Nephron progenitor cell (in vitro differentiated cells): ENCODE measurements around the gene ALDOA.

Source experiments
- DNase-seq: peaks from one replicate; pipeline ENCODE4 v3.0.0; 2021
- H3K27ac Mint-ChIP-seq: 2 replicates; pipeline ENCODE4 v1.8.0; 2021; ENCODE audit warnings: mild to moderate bottlenecking, moderate library complexity, mixed read lengths
- H3K27me3 Mint-ChIP-seq: 2 replicates; pipeline ENCODE4 v1.8.0; 2021; ENCODE audit warnings: mild to moderate bottlenecking, low read depth, mixed read lengths; ENCODE audit not compliant: poor library complexity
- H3K36me3 Mint-ChIP-seq: 2 replicates; pipeline ENCODE4 v1.8.0; 2021; ENCODE audit warnings: low read depth, mixed read lengths
- H3K4me1 Mint-ChIP-seq: 2 replicates; pipeline ENCODE4 v1.8.0; 2021; ENCODE audit warnings: mixed read lengths
- H3K4me3 Mint-ChIP-seq: 2 replicates; pipeline ENCODE4 v1.8.0; 2021; ENCODE audit warnings: mild to moderate bottlenecking, moderate library complexity, mixed read lengths
- H3K9me3 Mint-ChIP-seq: 2 replicates; pipeline ENCODE4 v1.8.0; 2021; ENCODE audit warnings: mild to moderate bottlenecking, moderate library complexity, mixed read lengths
- CTCF ChIP-seq: fragments of 200-600 bp; sonication (generic); IDR thresholded peaks from 2 replicates; pipeline ENCODE4 v1.5.0; 2021; ENCODE audit warnings: antibody characterized with exemption

ALDOA gene

GRCh38 chr16:30087181-30087898 lies 21.8 kb downstream of the ALDOA start:
- Mint-ChIP-seq H3K27me3 (peaks cover 6% of the 10 kb centered on the region), H3K9me3 (no peaks in the 10 kb centered on the region), H3K27ac (peak overlapping the region; percentile 84), H3K4me3 (no peak overlapping the region), H3K4me1 (peaks cover 46% of the 10 kb centered on the region), H3K36me3 (peaks cover 32% of the 10 kb centered on the region)
- no peak for DNase-seq
- TF ChIP-seq CTCF, result no peak

- no peak for DNase-seq
- no peak overlapping the region for H3K4me3 Mint-ChIP-seq
- H3K9me3 Mint-ChIP-seq, result no peaks in the 10 kb centered on the region
- no peak for TF ChIP-seq CTCF
- H3K4me1 Mint-ChIP-seq, result peaks cover 55% of the 10 kb centered on the region
- peak overlapping the region; percentile 92 for H3K27ac Mint-ChIP-seq
- H3K27me3 Mint-ChIP-seq, result peaks cover 6% of the 10 kb centered on the region
- peaks cover 22% of the 10 kb centered on the region for H3K36me3 Mint-ChIP-seq
Measured at GRCh38 chr16:30088237-30088831, 22.8 kb downstream of the ALDOA start.

GRCh38 chr16:30088832-30089624 lies 23.5 kb downstream of the ALDOA start:
- no peak for TF ChIP-seq CTCF
- DNase-seq, result no peak
- Mint-ChIP-seq H3K27me3 (peaks cover 6% of the 10 kb centered on the region), H3K4me1 (peaks cover 58% of the 10 kb centered on the region), H3K9me3 (no peaks in the 10 kb centered on the region), H3K36me3 (peaks cover 19% of the 10 kb centered on the region), H3K27ac (peak overlapping the region; percentile 96), H3K4me3 (peak overlapping the region; percentile 47)

- no peak for TF ChIP-seq CTCF
- DNase-seq, result no peak
- Mint-ChIP-seq H3K27me3 (peaks cover 6% of the 10 kb centered on the region), H3K4me3 (peak overlapping the region; percentile 59), H3K4me1 (peaks cover 70% of the 10 kb centered on the region), H3K9me3 (no peaks in the 10 kb centered on the region), H3K27ac (peak overlapping the region; percentile 96), H3K36me3 (peaks cover 16% of the 10 kb centered on the region)
Measured at GRCh38 chr16:30090610-30091331, 25.2 kb downstream of the ALDOA start.

- peak; percentile 59 for TF ChIP-seq CTCF
- Mint-ChIP-seq H3K36me3 (peaks cover 16% of the 10 kb centered on the region), H3K4me3 (peak within 1 kb of the TSS; percentile 85), H3K4me1 (peaks cover 73% of the 10 kb centered on the region), H3K9me3 (peaks cover 5% of the 10 kb centered on the region), H3K27me3 (peaks cover 7% of the 10 kb centered on the region), H3K27ac (peak within 1 kb of the TSS; percentile 97)
- peak; percentile 96 for DNase-seq
Measured at GRCh38 chr16:30091474-30092372, 26.2 kb downstream of the ALDOA start, which contains the start of gene TBX6. Gene TBX6 (minus strand): TSS chr16:30091924. CDS start chr16:30091193, 731 bp downstream.
